Measurements from ENCODE around the gene HLA-DQA1. TPM values are rescaled to one million over a fixed set of nuclear protein-coding genes. Genes with fewer than 3 reads are reported as not detected.
"Not testable (repeated sequence)": the region's sequence is repeated elsewhere in the genome, so short reads cannot be mapped to it uniquely, and the experiment has no call there.

Gene HLA-DQA1
- total RNA-seq, 1 donor from 2014 or later, result not detected

- no peak for TF ChIP-seq CTCF (IDR thresholded peaks at IDR 0.05; ENCODE audit: insufficient read depth, low read length, severe bottlenecking)
- FAIRE-seq (no peak), DNase-seq (ENCODE audit: low read depth) (no peak)
- H3K4me3 ChIP-seq (ENCODE audit: low read depth, low read length), result no peak overlapping the region
- H3K27me3 ChIP-seq (ENCODE audit: control insufficient read depth, insufficient read depth, low read length), result no peaks in the 10 kb centered on the region
- no peaks in the 10 kb centered on the region for H3K36me3 ChIP-seq (ENCODE audit: control insufficient read depth, insufficient read depth, low read length)
These were observed 5.5 kb downstream of the HLA-DQA1 start for GRCh38 chr6:32642720-32643106.

GRCh38 chr6:32643904-32644303 is 6.7 kb downstream of the HLA-DQA1 start:
- TF ChIP-seq CTCF (IDR thresholded peaks at IDR 0.05; ENCODE audit: insufficient read depth, low read length, severe bottlenecking), result no peak
- H3K27me3 ChIP-seq (ENCODE audit: control insufficient read depth, insufficient read depth, low read length), result no peaks in the 10 kb centered on the region
- DNase-seq (ENCODE audit: low read depth), result no peak
- H3K4me3 ChIP-seq (ENCODE audit: low read depth, low read length), result no peak overlapping the region
- FAIRE-seq, result no peak
- H3K36me3 ChIP-seq (ENCODE audit: control insufficient read depth, insufficient read depth, low read length), result no peaks in the 10 kb centered on the region

GRCh38 chr6:32645047-32645703 is 8.0 kb downstream of the HLA-DQA1 start:
- Histone ChIP-seq H3K36me3 (ENCODE audit: control insufficient read depth, insufficient read depth, low read length) (no peaks in the 10 kb centered on the region), H3K4me3 (ENCODE audit: low read depth, low read length) (no peak overlapping the region), H3K27me3 (ENCODE audit: control insufficient read depth, insufficient read depth, low read length) (no peaks in the 10 kb centered on the region)
- DNase-seq (ENCODE audit: low read depth), result no peak
- FAIRE-seq, result no peak
- no peak for TF ChIP-seq CTCF (IDR thresholded peaks at IDR 0.05; ENCODE audit: insufficient read depth, low read length, severe bottlenecking)

- FAIRE-seq, result no peak
- Histone ChIP-seq H3K27me3 (ENCODE audit: control insufficient read depth, insufficient read depth, low read length) (no peaks in the 10 kb centered on the region), H3K36me3 (ENCODE audit: control insufficient read depth, insufficient read depth, low read length) (no peaks in the 10 kb centered on the region), H3K4me3 (ENCODE audit: low read depth, low read length) (no peak overlapping the region)
- DNase-seq (ENCODE audit: low read depth), result no peak
- no peak for TF ChIP-seq CTCF (IDR thresholded peaks at IDR 0.05; ENCODE audit: insufficient read depth, low read length, severe bottlenecking)
These were observed 18.1 kb downstream of the HLA-DQA1 start for GRCh38 chr6:32655203-32655710.

GRCh38 chr6:32657329-32657728 is 20.1 kb downstream of the HLA-DQA1 start:
- DNase-seq (ENCODE audit: low read depth); H3K27me3 ChIP-seq (ENCODE audit: control insufficient read depth, insufficient read depth, low read length); H3K36me3 ChIP-seq (ENCODE audit: control insufficient read depth, insufficient read depth, low read length); H3K4me3 ChIP-seq (ENCODE audit: low read depth, low read length); FAIRE-seq: not testable (repeated sequence)

GRCh38 chr6:32657819-32658218 is 20.6 kb downstream of the HLA-DQA1 start:
- DNase-seq (ENCODE audit: low read depth); H3K4me3 ChIP-seq (ENCODE audit: low read depth, low read length); FAIRE-seq; H3K27me3 ChIP-seq (ENCODE audit: control insufficient read depth, insufficient read depth, low read length); H3K36me3 ChIP-seq (ENCODE audit: control insufficient read depth, insufficient read depth, low read length): not testable (repeated sequence)

Data from bronchial epithelial cell (primary cell).